ENCODE measurements around the gene CCDC102B.

Gene CCDC102B

DNA sequence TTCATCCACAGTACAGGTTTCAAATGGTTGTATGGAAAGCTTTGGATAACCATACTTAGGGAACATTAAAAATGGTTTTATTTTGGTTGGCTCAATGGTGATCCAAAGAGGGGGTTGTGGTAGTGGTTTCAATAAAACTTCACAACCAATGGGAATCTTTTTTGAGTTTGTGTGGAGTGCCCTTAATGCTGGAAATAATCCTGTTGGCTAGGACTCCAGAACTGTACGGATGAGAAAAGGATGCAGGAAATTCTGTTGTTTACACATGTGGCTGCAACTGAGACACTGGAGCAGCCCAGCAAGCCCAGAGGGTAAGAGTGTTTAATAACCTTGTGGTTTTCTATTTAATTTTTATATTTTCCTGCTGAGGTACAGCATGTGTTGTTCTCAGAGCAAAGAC is at the start of gene CCDC102B:
Gene CCDC102B (plus strand): TSS at position 210 of the 400 bp plus-strand sequence. CDS start 38,684 bp downstream, outside the sequence.
- H3K4me2 ChIP-seq (ENCODE audit: low read length): no peak within 1 kb of the TSS
- no peak within 1 kb of the TSS for H2AFZ ChIP-seq
- no peaks in the 10 kb centered on the region for H3K27me3 ChIP-seq (ENCODE audit: control insufficient read depth, insufficient read depth, low read length)
- no peak within 1 kb of the TSS for H3K27ac ChIP-seq
- no peaks in the 10 kb centered on the region for H3K4me1 ChIP-seq
- no peaks in the 10 kb centered on the region for H3K9me3 ChIP-seq (ENCODE audit: control insufficient read depth, low read length)
- no peaks in the 10 kb centered on the region for H3K36me3 ChIP-seq (ENCODE audit: control insufficient read depth, insufficient read depth, low read length)
- H3K4me3 ChIP-seq (ENCODE audit: low read depth, low read length): no peak within 1 kb of the TSS
- TF ChIP-seq, protein P1, sequence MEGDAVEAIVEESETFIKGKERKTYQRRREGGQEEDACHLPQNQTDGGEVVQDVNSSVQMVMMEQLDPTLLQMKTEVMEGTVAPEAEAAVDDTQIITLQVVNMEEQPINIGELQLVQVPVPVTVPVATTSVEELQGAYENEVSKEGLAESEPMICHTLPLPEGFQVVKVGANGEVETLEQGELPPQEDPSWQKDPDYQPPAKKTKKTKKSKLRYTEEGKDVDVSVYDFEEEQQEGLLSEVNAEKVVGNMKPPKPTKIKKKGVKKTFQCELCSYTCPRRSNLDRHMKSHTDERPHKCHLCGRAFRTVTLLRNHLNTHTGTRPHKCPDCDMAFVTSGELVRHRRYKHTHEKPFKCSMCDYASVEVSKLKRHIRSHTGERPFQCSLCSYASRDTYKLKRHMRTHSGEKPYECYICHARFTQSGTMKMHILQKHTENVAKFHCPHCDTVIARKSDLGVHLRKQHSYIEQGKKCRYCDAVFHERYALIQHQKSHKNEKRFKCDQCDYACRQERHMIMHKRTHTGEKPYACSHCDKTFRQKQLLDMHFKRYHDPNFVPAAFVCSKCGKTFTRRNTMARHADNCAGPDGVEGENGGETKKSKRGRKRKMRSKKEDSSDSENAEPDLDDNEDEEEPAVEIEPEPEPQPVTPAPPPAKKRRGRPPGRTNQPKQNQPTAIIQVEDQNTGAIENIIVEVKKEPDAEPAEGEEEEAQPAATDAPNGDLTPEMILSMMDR (IDR thresholded peaks at IDR 0.05): no peak
- no peak within 1 kb of the TSS for H3K9ac ChIP-seq
- H3K79me2 ChIP-seq: no peaks in the 10 kb centered on the region

DNA sequence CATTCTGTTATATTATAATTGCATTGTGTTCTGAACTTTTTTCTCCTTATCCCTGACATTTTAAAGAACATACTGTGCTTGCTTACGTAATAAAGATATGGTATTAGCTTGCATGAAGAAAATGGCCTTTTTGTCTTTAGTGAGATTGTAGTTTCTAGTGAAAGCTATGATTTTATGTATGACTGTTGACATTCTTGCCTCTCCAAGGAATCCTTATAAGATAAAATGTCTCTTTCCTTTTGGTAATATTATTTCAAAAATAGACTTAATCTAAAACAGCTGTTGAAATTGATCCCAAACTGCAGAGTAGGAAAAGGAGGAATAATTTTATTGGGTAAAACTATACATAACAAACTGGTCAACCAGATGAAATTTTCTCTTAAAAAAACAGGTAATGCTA is 40.8 kb upstream of the CCDC102B start:
- Histone ChIP-seq H3K9ac (no peak overlapping the region), H3K36me3 (ENCODE audit: control insufficient read depth, insufficient read depth, low read length) (no peaks in the 10 kb centered on the region), H3K79me2 (no peaks in the 10 kb centered on the region), H3K9me3 (ENCODE audit: control insufficient read depth, low read length) (no peaks in the 10 kb centered on the region), H3K4me1 (no peaks in the 10 kb centered on the region), H3K27me3 (ENCODE audit: control insufficient read depth, insufficient read depth, low read length) (no peaks in the 10 kb centered on the region), H2AFZ (no peak overlapping the region), H3K27ac (no peak overlapping the region), H3K4me3 (ENCODE audit: low read depth, low read length) (no peak overlapping the region), H3K4me2 (ENCODE audit: low read length) (no peak overlapping the region)
- TF ChIP-seq, protein P1 (IDR thresholded peaks at IDR 0.05): no peak

DNA sequence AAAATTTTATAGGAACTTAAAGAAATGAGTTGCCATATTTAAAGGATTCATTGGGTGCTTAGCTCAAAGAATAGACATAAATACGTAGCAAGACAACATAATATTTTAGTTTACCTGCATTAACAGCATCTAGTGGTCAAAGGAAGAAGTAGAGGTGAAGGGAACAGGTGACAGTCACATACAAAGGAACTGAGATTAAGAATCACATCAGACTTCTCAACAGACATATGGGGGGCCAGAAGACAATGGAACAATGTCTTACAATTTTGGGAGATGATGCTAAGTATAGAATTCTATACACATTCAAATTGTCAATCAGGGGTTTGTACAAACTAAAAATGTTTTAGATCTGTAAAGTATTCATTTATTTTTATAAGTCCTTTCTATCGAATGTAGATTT is 38.6 kb upstream of the CCDC102B start:
- Histone ChIP-seq H3K4me3 (ENCODE audit: low read depth, low read length) (no peak overlapping the region), H3K27me3 (ENCODE audit: control insufficient read depth, insufficient read depth, low read length) (no peaks in the 10 kb centered on the region), H3K27ac (no peak overlapping the region), H3K4me2 (ENCODE audit: low read length) (no peak overlapping the region), H3K4me1 (no peaks in the 10 kb centered on the region), H3K36me3 (ENCODE audit: control insufficient read depth, insufficient read depth, low read length) (no peaks in the 10 kb centered on the region), H2AFZ (no peak overlapping the region), H3K79me2 (no peaks in the 10 kb centered on the region), H3K9me3 (ENCODE audit: control insufficient read depth, low read length) (no peaks in the 10 kb centered on the region), H3K9ac (no peak overlapping the region)
- TF ChIP-seq, protein P1 (IDR thresholded peaks at IDR 0.05): no peak

DNA sequence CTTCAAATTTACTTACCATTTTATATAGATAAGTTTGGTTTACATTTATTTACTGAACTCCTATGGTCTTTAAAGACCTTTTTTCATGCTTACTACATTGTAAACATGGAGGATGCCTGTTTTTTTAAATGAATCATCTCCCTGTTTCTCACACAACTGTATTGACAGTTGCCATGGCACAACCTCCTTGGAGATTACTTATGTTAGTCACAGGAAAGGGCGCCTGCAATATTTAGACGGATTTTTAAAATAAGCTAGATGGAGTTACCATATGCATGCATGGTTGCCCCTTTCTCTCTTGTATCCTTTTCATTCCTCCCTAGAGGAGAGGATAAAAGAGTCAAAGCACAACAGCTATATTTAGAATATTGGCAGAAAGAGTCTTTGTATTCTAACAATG is 34.8 kb upstream of the CCDC102B start:
- H3K4me3 ChIP-seq (ENCODE audit: low read depth, low read length): no peak overlapping the region
- TF ChIP-seq, protein P1 (IDR thresholded peaks at IDR 0.05): no peak
- H3K9me3 ChIP-seq (ENCODE audit: control insufficient read depth, low read length): no peaks in the 10 kb centered on the region
- H3K79me2 ChIP-seq: no peaks in the 10 kb centered on the region
- H3K9ac ChIP-seq: no peak overlapping the region
- no peak overlapping the region for H3K4me2 ChIP-seq (ENCODE audit: low read length)
- no peaks in the 10 kb centered on the region for H3K4me1 ChIP-seq
- H3K36me3 ChIP-seq (ENCODE audit: control insufficient read depth, insufficient read depth, low read length): no peaks in the 10 kb centered on the region
- no peak overlapping the region for H3K27ac ChIP-seq
- no peak overlapping the region for H2AFZ ChIP-seq
- H3K27me3 ChIP-seq (ENCODE audit: control insufficient read depth, insufficient read depth, low read length): no peaks in the 10 kb centered on the region

DNA sequence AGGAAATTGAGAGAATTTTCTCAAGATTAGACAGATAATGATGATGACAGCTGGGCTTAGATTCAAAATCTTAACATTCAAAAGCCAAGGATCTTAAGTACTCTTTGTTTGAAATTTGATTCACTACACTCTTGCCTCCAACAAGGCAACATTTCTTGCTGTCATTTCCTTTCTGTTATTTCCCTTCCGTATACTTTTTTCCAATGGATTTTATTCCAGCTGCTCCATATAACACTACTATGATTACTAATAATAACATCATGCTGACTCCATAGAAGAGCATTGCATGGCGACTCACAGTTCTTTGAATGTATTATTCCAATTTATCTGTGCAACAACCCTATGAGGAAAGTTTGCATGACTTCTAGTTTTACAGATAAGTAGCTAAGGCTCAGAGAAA is 33.9 kb upstream of the CCDC102B start:
- H3K36me3 ChIP-seq (ENCODE audit: control insufficient read depth, insufficient read depth, low read length): no peaks in the 10 kb centered on the region
- no peak overlapping the region for H3K4me3 ChIP-seq (ENCODE audit: low read depth, low read length)
- H3K27me3 ChIP-seq (ENCODE audit: control insufficient read depth, insufficient read depth, low read length): no peaks in the 10 kb centered on the region
- TF ChIP-seq, protein P1 (IDR thresholded peaks at IDR 0.05): no peak
- H3K9me3 ChIP-seq (ENCODE audit: control insufficient read depth, low read length): no peaks in the 10 kb centered on the region
- no peak overlapping the region for H3K9ac ChIP-seq
- no peak overlapping the region for H3K4me2 ChIP-seq (ENCODE audit: low read length)
- H2AFZ ChIP-seq: no peak overlapping the region
- no peak overlapping the region for H3K27ac ChIP-seq
- H3K4me1 ChIP-seq: no peaks in the 10 kb centered on the region
- H3K79me2 ChIP-seq: no peaks in the 10 kb centered on the region

Data from parathyroid adenoma (tissue), 2 donors.